Bronchial epithelial cell (primary cell): Measurements from ENCODE around the gene DSCAM. TPM values are rescaled to one million over a fixed set of nuclear protein-coding genes. Genes with fewer than 3 reads are reported as not detected.
A peak's percentile ranks its signal among the peaks of the same experiment; 100 is the strongest.

ENCODE experiments used
- DNase-seq: peaks from one replicate; pipeline ENCODE4 v3.0.0-alpha.2; 2010; ENCODE audit warnings: low read depth
- FAIRE-seq: peaks from 2 replicates; lab custom pipeline; 2011; peaks lifted over from hg19 to GRCh38; lab: Jason Lieb, UNC
- H3K27me3 ChIP-seq: 2 replicates; pipeline ENCODE4 v1.5.1; 2011; ENCODE audit warnings: low read length; ENCODE audit not compliant: control insufficient read depth, insufficient read depth
- H3K36me3 ChIP-seq: 2 replicates; pipeline ENCODE4 v1.5.1; 2011; ENCODE audit warnings: low read length; ENCODE audit not compliant: control insufficient read depth, insufficient read depth
- H3K4me3 ChIP-seq: 2 replicates; pipeline ENCODE4 v1.5.1; 2011; ENCODE audit warnings: mild to moderate bottlenecking, low read depth, low read length, control low read depth
- total RNA-seq: library from RNA; depleted of rRNA; stranded (reverse); fragments of >200 nt; gene quantifications from 2 replicates; pipeline ENCODE4 v1.2.1, GENCODE V29; 2014
- TF ChIP-seq, protein P1 (sequence below): IDR thresholded peaks from 2 replicates; pipeline ENCODE4 v1.5.1; 2011; ENCODE audit warnings: mild to moderate bottlenecking, moderate library complexity, low read length, control low read depth, inconsistent platforms; ENCODE audit not compliant: insufficient read depth, severe bottlenecking

The DSCAM gene
- total RNA-seq, 1 donor from 2014 or later, result 0.53 TPM

DNA sequence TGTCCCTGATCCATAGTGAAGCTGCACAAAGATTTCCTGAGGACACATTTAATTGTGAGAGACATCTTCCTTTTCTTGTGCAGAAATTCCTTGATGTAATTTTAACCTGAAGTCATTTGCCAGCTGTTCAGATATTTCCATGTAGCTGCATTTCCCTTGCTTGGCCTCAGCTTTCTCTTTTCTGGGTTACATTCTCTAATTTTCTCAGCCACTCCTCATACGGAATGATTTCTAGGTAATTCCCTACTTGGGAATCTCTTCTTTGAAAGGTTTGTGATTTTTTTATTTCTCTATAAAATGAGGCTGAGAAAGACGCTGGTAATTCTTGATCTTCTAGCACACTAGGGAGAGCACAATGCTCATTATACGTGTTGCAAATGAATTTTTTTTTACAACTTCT lies 780.7 kb downstream of the DSCAM start:
- FAIRE-seq (no peak), DNase-seq (no peak)
- no peaks in the 10 kb centered on the region for H3K36me3 ChIP-seq
- no peak overlapping the region for H3K4me3 ChIP-seq
- no peaks in the 10 kb centered on the region for H3K27me3 ChIP-seq
- TF ChIP-seq, protein P1, sequence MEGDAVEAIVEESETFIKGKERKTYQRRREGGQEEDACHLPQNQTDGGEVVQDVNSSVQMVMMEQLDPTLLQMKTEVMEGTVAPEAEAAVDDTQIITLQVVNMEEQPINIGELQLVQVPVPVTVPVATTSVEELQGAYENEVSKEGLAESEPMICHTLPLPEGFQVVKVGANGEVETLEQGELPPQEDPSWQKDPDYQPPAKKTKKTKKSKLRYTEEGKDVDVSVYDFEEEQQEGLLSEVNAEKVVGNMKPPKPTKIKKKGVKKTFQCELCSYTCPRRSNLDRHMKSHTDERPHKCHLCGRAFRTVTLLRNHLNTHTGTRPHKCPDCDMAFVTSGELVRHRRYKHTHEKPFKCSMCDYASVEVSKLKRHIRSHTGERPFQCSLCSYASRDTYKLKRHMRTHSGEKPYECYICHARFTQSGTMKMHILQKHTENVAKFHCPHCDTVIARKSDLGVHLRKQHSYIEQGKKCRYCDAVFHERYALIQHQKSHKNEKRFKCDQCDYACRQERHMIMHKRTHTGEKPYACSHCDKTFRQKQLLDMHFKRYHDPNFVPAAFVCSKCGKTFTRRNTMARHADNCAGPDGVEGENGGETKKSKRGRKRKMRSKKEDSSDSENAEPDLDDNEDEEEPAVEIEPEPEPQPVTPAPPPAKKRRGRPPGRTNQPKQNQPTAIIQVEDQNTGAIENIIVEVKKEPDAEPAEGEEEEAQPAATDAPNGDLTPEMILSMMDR, result no peak

GRCh38 chr21:40060083-40060677 lies 786.8 kb downstream of the DSCAM start:
- FAIRE-seq (no peak), DNase-seq (no peak)
- TF ChIP-seq, protein P1, result no peak
- H3K36me3 ChIP-seq, result no peaks in the 10 kb centered on the region
- no peak overlapping the region for H3K4me3 ChIP-seq
- H3K27me3 ChIP-seq, result no peaks in the 10 kb centered on the region

GRCh38 chr21:40057331-40057730 lies 789.6 kb downstream of the DSCAM start:
- FAIRE-seq (no peak), DNase-seq (no peak)
- TF ChIP-seq, protein P1, result no peak
- H3K36me3 ChIP-seq, result no peaks in the 10 kb centered on the region
- no peak overlapping the region for H3K4me3 ChIP-seq
- H3K27me3 ChIP-seq, result no peaks in the 10 kb centered on the region

DNA sequence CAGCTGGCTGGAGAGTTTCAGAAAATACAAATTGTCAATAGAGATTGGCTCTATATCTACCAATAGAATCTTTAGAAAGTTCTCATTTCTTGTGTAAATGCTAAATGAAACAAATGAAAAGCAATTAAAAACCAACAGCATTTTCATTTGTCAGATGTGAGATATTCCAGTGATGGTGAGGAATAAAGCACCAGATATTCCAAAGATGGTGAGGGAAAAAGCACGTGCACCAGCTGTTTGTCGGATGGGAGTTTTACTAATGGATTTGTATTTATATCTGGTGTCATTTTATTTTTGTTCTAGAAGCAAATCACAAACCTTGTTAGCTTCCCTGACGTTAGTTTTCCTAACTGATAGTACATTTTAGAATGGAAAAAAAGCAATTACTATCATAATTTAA lies 790.9 kb downstream of the DSCAM start:
- no peak for FAIRE-seq
- Histone ChIP-seq H3K4me3 (no peak overlapping the region), H3K27me3 (no peaks in the 10 kb centered on the region), H3K36me3 (no peaks in the 10 kb centered on the region)
- DNase-seq, result no peak
- TF ChIP-seq, protein P1, result no peak

DNA sequence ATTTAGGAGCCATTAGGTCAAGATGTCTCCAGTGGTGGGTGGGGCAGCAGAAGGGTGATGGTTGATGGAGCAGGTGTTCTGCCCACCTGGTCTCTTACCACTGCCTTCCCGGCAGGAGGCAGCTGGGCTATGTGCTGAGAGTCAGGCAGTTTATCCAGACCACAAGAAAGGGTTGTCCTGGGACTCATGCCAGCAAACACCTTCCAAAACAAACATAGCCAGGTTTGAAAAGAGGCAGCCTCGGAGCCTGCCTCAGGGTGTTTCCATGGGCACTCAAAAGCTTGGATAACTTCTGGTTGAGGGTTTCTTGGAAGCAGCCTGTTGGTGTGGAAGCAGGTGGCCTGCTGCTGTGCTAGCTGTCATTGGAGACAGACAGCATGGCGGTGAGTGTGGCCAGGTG lies 792.6 kb downstream of the DSCAM start:
- DNase-seq, result peak; percentile 57
- H3K4me3 ChIP-seq, result no peak overlapping the region
- TF ChIP-seq, protein P1, result no peak

GRCh38 chr21:40053007-40053406 lies 794.0 kb downstream of the DSCAM start:
- H3K4me3 ChIP-seq, result no peak overlapping the region
- FAIRE-seq, result no peak
- no peak for DNase-seq
- no peaks in the 10 kb centered on the region for H3K36me3 ChIP-seq
- TF ChIP-seq, protein P1, result no peak
- no peaks in the 10 kb centered on the region for H3K27me3 ChIP-seq

More for the DNA sequence above, 792.6 kb downstream of the DSCAM start:
- Histone ChIP-seq H3K36me3 (no peaks in the 10 kb centered on the region), H3K27me3 (no peaks in the 10 kb centered on the region)
- FAIRE-seq, result peak; percentile 50
